ENCODE measurements around the gene PCDHGA11.

Gene PCDHGA11

DNA sequence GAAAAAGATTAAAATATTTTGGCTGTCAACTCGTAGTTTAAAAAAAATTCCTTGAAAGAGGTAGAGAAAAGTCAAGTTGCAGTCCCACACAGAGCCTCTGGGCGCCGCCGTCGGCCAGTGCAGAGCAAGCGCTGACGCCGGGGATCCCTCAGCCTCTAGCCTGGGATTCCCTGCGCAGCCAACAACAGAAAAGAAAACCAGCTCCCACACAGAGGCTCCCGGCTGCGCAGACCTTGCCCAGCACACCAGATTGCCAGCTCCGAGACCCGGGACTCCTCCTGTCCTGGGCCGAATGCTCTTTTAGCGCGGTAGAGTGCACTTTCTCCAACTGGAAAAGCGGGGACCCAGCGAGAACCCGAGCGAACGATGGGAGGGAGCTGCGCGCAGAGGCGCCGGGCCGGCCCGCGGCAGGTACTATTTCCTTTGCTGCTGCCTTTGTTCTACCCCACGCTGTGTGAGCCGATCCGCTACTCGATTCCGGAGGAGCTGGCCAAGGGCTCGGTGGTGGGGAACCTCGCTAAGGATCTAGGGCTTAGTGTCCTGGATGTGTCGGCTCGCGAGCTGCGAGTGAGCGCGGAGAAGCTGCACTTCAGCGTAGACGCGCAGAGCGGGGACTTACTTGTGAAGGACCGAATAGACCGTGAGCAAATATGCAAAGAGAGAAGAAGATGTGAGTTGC, 3.2 kb upstream of the PCDHGA11 start, which contains the start of gene PCDHGB7:
TSS of gene PCDHGB7 (plus strand) at position 184 of the 679 bp plus-strand sequence. CDS start at position 367, 183 bp downstream.
- peak; percentile 67 for TF ChIP-seq RAD21 (IDR thresholded peaks at IDR 0.05; ENCODE audit: low read depth)

DNA sequence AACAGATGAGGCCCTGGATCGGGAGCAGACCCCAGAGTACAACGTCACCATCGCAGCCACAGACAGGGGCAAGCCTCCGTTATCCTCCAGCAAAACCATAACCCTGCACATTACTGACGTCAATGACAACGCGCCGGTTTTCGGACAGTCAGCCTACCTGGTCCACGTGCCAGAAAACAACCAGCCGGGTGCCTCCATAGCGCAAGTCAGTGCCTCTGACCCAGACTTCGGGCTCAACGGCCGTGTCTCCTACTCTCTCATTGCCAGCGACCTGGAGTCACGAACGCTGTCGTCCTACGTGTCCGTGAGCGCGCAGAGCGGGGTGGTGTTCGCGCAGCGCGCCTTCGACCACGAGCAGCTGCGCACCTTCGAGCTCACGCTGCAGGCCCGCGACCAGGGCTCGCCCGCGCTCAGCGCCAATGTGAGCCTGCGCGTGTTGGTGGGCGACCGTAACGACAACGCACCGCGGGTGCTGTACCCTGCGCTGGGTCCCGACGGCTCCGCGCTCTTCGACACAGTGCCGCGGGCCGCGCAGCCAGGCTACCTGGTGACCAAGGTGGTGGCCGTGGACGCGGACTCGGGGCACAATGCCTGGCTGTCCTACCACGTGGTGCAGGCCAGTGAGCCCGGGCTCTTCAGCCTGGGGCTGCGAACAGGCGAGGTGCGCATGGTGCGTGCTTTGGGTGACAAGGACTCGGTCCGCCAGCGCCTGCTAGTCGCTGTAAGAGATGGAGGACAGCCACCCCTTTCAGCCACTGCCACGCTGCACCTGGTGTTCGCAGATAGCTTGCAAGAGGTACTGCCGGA, 1.6 kb upstream of the PCDHGA11 start:
- TF ChIP-seq, protein P1, sequence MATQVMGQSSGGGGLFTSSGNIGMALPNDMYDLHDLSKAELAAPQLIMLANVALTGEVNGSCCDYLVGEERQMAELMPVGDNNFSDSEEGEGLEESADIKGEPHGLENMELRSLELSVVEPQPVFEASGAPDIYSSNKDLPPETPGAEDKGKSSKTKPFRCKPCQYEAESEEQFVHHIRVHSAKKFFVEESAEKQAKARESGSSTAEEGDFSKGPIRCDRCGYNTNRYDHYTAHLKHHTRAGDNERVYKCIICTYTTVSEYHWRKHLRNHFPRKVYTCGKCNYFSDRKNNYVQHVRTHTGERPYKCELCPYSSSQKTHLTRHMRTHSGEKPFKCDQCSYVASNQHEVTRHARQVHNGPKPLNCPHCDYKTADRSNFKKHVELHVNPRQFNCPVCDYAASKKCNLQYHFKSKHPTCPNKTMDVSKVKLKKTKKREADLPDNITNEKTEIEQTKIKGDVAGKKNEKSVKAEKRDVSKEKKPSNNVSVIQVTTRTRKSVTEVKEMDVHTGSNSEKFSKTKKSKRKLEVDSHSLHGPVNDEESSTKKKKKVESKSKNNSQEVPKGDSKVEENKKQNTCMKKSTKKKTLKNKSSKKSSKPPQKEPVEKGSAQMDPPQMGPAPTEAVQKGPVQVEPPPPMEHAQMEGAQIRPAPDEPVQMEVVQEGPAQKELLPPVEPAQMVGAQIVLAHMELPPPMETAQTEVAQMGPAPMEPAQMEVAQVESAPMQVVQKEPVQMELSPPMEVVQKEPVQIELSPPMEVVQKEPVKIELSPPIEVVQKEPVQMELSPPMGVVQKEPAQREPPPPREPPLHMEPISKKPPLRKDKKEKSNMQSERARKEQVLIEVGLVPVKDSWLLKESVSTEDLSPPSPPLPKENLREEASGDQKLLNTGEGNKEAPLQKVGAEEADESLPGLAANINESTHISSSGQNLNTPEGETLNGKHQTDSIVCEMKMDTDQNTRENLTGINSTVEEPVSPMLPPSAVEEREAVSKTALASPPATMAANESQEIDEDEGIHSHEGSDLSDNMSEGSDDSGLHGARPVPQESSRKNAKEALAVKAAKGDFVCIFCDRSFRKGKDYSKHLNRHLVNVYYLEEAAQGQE (IDR thresholded peaks at IDR 0.05; ENCODE audit: low read depth), result no peak
- no peak for TF ChIP-seq NFIC (IDR thresholded peaks at IDR 0.05)
- TF ChIP-seq, protein P2, sequence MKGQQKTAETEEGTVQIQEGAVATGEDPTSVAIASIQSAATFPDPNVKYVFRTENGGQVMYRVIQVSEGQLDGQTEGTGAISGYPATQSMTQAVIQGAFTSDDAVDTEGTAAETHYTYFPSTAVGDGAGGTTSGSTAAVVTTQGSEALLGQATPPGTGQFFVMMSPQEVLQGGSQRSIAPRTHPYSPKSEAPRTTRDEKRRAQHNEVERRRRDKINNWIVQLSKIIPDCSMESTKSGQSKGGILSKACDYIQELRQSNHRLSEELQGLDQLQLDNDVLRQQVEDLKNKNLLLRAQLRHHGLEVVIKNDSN (IDR thresholded peaks at IDR 0.05), result no peak
- no peak for TF ChIP-seq EGR1 (IDR thresholded peaks at IDR 0.05)

DNA sequence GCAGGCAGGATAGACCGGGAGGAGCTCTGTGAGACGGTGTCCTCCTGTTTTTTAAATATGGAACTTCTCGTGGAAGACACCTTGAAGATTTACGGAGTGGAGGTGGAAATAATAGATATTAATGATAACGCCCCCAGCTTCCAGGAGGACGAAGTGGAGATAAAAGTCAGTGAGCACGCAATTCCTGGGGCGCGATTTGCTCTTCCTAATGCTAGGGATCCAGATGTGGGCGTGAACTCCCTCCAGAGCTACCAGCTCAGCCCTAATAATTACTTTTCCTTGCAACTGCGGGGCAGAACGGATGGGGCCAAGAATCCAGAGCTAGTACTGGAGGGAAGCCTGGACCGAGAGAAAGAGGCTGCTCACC, 621 bp downstream of the PCDHGA11 start:
- TF ChIP-seq, protein P3, sequence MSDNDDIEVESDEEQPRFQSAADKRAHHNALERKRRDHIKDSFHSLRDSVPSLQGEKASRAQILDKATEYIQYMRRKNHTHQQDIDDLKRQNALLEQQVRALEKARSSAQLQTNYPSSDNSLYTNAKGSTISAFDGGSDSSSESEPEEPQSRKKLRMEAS (IDR thresholded peaks at IDR 0.05), result no peak

DNA sequence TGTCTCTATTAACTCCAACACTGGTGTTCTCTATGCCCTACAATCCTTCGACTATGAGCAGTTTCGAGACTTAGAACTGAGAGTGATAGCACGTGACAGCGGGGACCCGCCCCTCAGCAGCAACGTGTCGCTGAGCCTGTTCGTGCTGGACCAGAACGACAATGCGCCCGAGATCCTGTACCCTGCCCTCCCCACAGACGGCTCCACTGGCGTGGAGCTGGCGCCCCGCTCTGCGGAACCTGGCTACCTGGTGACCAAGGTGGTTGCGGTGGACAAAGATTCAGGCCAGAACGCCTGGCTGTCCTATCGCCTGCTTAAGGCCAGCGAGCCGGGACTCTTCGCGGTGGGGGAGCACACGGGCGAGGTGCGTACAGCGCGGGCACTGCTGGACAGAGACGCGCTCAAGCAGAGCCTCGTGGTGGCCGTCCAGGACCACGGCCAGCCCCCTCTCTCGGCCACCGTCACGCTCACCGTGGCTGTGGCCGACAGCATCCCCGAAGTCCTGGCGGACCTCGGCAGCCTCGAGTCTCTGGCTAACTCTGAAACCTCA, 2.0 kb downstream of the PCDHGA11 start:
- TF ChIP-seq ZBTB7A (IDR thresholded peaks at IDR 0.05; ENCODE audit: low read depth), result no peak
- TF ChIP-seq, protein P1 (IDR thresholded peaks at IDR 0.05; ENCODE audit: low read depth), result 0 out of 2 replicates have a peak, but pooled peaks have one; percentile 15

DNA sequence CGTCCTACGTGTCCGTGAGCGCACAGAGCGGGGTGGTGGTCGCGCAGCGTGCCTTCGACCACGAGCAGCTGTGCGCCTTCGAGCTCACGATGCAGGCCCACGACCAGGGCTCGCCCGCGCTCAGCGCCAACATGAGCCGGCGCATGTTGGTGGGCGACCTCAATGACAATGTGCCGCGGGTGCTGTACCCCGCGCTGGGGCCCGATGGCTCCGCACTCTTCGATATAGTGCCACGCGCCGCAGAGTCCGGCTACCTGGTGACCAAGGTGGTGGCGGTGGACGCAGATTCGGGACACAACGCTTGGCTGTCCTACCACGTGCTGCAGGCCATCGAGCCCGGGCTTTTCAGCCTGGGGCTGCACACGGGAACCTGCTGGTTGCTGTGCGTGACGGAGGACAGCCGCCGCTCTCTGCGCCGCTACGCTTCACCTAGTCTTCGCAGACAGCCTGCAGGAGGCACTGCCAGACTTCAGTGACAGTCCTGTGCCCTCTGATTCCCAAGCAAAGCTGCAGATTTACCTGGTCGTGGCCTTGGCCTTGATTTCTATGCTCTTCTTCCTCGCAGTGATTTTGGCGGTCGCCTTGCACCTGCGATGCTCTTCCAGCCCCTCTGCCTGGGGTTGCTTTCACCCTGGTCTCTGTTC, 7.1 kb downstream of the PCDHGA11 start:
- no peak for TF ChIP-seq YY1 (IDR thresholded peaks at IDR 0.05; ENCODE audit: low read depth)

DNA sequence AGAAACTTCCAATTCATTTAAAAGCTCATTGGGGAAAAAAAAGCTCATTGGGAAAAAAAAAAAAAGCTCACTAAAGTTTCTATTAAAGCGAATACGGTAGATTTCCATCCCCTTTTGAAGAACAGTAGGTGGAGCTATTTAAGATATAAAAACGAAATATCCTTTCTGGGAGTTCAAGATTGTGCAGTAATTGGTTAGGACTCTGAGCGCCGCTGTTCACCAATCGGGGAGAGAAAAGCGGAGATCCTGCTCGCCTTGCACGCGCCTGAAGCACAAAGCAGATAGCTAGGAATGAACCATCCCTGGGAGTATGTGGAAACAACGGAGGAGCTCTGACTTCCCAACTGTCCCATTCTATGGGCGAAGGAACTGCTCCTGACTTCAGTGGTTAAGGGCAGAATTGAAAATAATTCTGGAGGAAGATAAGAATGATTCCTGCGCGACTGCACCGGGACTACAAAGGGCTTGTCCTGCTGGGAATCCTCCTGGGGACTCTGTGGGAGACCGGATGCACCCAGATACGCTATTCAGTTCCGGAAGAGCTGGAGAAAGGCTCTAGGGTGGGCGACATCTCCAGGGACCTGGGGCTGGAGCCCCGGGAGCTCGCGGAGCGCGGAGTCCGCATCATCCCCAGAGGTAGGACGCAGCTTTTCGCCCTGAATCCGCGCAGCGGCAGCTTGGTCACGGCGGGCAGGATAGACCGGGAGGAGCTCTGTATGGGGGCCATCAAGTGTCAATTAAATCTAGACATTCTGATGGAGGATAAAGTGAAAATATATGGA, 9.7 kb downstream of the PCDHGA11 start, which contains the start of gene PCDHGA12:
TSS of gene PCDHGA12 (plus strand) at position 176 of the 782 bp plus-strand sequence. CDS start at position 429, 253 bp downstream.
- peak; percentile 13; the same call in 1 of the 2 replicates for TF ChIP-seq RAD21 (IDR thresholded peaks at IDR 0.05; ENCODE audit: low read depth)
- TF ChIP-seq YY1 (IDR thresholded peaks at IDR 0.05; ENCODE audit: low read depth), result no peak

DNA sequence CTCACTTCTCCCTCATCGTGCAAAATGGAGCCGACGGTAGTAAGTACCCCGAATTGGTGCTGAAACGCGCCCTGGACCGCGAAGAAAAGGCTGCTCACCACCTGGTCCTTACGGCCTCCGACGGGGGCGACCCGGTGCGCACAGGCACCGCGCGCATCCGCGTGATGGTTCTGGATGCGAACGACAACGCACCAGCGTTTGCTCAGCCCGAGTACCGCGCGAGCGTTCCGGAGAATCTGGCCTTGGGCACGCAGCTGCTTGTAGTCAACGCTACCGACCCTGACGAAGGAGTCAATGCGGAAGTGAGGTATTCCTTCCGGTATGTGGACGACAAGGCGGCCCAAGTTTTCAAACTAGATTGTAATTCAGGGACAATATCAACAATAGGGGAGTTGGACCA, 10.4 kb downstream of the PCDHGA11 start:
- TF ChIP-seq, protein P3 (IDR thresholded peaks at IDR 0.05), result no peak
- TF ChIP-seq CREB1 (IDR thresholded peaks at IDR 0.05; ENCODE audit: low read depth) (no peak), EGR1 (IDR thresholded peaks at IDR 0.05) (no peak), ZBTB7A (IDR thresholded peaks at IDR 0.05; ENCODE audit: low read depth) (no peak), NFIC (IDR thresholded peaks at IDR 0.05) (no peak), RAD21 (IDR thresholded peaks at IDR 0.05; ENCODE audit: low read depth) (no peak), CEBPB (IDR thresholded peaks at IDR 0.05) (no peak), EP300 (IDR thresholded peaks at IDR 0.05; ENCODE audit: borderline replicate concordance) (no peak), FOXM1 (IDR thresholded peaks at IDR 0.05; ENCODE audit: borderline replicate concordance, low read depth) (no peak), TAF1 (IDR thresholded peaks at IDR 0.05; ENCODE audit: low read depth) (no peak)
- TF ChIP-seq, protein P1 (IDR thresholded peaks at IDR 0.05; ENCODE audit: low read depth), result no peak
- TF ChIP-seq, protein P2 (IDR thresholded peaks at IDR 0.05), result no peak

Data from Ishikawa (cell line).